ENCODE results near the gene ENDOU.

ENDOU gene

GRCh38 chr12:47750229-47750798 lies 25.0 kb upstream of the ENDOU start:
- no peak for TF ChIP-seq POU6F1 (CRISPR knock-in tag; IDR thresholded peaks at IDR 0.05; ENCODE audit: borderline replicate concordance, low read depth)
- TF ChIP-seq GLIS3 (CRISPR knock-in tag; IDR thresholded peaks at IDR 0.05): no peak
- no peak for TF ChIP-seq ISL1 (CRISPR knock-in tag; IDR thresholded peaks at IDR 0.05)
- no peak for TF ChIP-seq TOX (CRISPR knock-in tag; IDR thresholded peaks at IDR 0.05; ENCODE audit: borderline replicate concordance)
- TF ChIP-seq PATZ1 (CRISPR knock-in tag; IDR thresholded peaks at IDR 0.05; ENCODE audit: borderline replicate concordance): no peak
- TF ChIP-seq ZFP3 (CRISPR knock-in tag; IDR thresholded peaks at IDR 0.05): no peak
- ATAC-seq: no peak

- TF ChIP-seq BACH2 (CRISPR knock-in tag; IDR thresholded peaks at IDR 0.05; ENCODE audit: borderline replicate concordance) (no peak), ESRRG (CRISPR knock-in tag; IDR thresholded peaks at IDR 0.05) (no peak), PATZ1 (CRISPR knock-in tag; IDR thresholded peaks at IDR 0.05; ENCODE audit: borderline replicate concordance) (no peak), ZFP3 (CRISPR knock-in tag; IDR thresholded peaks at IDR 0.05) (no peak), ZC3H10 (CRISPR knock-in tag; IDR thresholded peaks at IDR 0.05) (no peak), CREB5 (CRISPR knock-in tag; IDR thresholded peaks at IDR 0.05; ENCODE audit: low read depth) (no peak)
- ATAC-seq: no peak
These were observed 23.6 kb upstream of the ENDOU start for GRCh38 chr12:47748899-47749298.

- TF ChIP-seq CREB5 (CRISPR knock-in tag; IDR thresholded peaks at IDR 0.05; ENCODE audit: low read depth): no peak
- TF ChIP-seq TOX (CRISPR knock-in tag; IDR thresholded peaks at IDR 0.05; ENCODE audit: borderline replicate concordance): no peak
- TF ChIP-seq TCF4 (CRISPR knock-in tag; IDR thresholded peaks at IDR 0.05; ENCODE audit: borderline replicate concordance): no peak
- TF ChIP-seq ZNF565 (CRISPR knock-in tag; conservative IDR thresholded peaks at IDR 0.05; ENCODE audit: low read depth): no peak
- TF ChIP-seq POU6F1 (CRISPR knock-in tag; IDR thresholded peaks at IDR 0.05; ENCODE audit: borderline replicate concordance, low read depth): no peak
- TF ChIP-seq CSRNP3 (CRISPR knock-in tag; IDR thresholded peaks at IDR 0.05): no peak
- no peak for TF ChIP-seq ZNF70 (CRISPR knock-in tag; IDR thresholded peaks at IDR 0.05)
- TF ChIP-seq CSDC2 (CRISPR knock-in tag; IDR thresholded peaks at IDR 0.05): no peak
- no peak for TF ChIP-seq GLIS3 (CRISPR knock-in tag; IDR thresholded peaks at IDR 0.05)
- TF ChIP-seq ARNTL (CRISPR knock-in tag; IDR thresholded peaks at IDR 0.05; ENCODE audit: borderline replicate concordance, low read depth): no peak
- TF ChIP-seq SNAI2 (CRISPR knock-in tag; IDR thresholded peaks at IDR 0.05): no peak
- TF ChIP-seq PATZ1 (CRISPR knock-in tag; IDR thresholded peaks at IDR 0.05; ENCODE audit: borderline replicate concordance): no peak
- no peak for TF ChIP-seq ZFP30 (CRISPR knock-in tag; IDR thresholded peaks at IDR 0.05)
- no peak for ATAC-seq
These were observed 23.2 kb upstream of the ENDOU start for GRCh38 chr12:47748507-47748828.

Measured in SK-N-SH treated with all-trans-retinoic acid at 6 μM for 48 hours (cell line).